PC-3 (cell line): Measurements from ENCODE around the gene BAZ1A. TPM values are rescaled to one million over a fixed set of nuclear protein-coding genes. Genes with fewer than 3 reads are reported as not detected.
A peak's percentile ranks its signal among the peaks of the same experiment; 100 is the strongest.

Experiments used
- ATAC-seq: fragments of 200-7000 bp; cut with Tn5 transposase; 2 replicates; pipeline ENCODE4 v1.9.1; 2020; ENCODE audit warnings: mild to moderate bottlenecking, moderate library complexity
- BruUV-seq: library from RNA; stranded (reverse); fragments of 400-500 nt; replicated peaks from 2 replicates; lab custom pipeline; 2021; lab: Mats Ljungman, UMichigan
- CTCF ChIA-PET: fragments of 300-600 bp; sonication (Branson Sonifier 250); formaldehyde crosslinking; loops from one replicate; lab custom pipeline; 2022; ENCODE audit warnings: antibody characterized with exemption; lab: Charles Lee
- POLR2A ChIA-PET: fragments of 300-600 bp; sonication (Branson Sonifier 250); formaldehyde crosslinking; loops from one replicate; lab custom pipeline; 2022; ENCODE audit warnings: antibody characterized with exemption; ENCODE audit not compliant: unreplicated experiment; lab: Charles Lee
- DNase-seq: peaks from one replicate; pipeline ENCODE4 v3.0.0-alpha.2; 2015
- H2AFZ ChIP-seq: fragments of 300-600 bp; sonication (generic); 2 replicates; pipeline ENCODE4 v1.6.0; 2016; ENCODE audit warnings: antibody characterized with exemption, low read length
- H3F3A ChIP-seq: fragments of 300-600 bp; sonication (generic); one replicate; pipeline ENCODE4 v1.6.0; 2017; ENCODE audit warnings: antibody characterized with exemption, low read length, control low read depth, mild to moderate bottlenecking; ENCODE audit not compliant: unreplicated experiment
- H3K27ac ChIP-seq: fragments of 300-600 bp; sonication (generic); 2 replicates; pipeline ENCODE4 v1.5.1; 2016; ENCODE audit warnings: mild to moderate bottlenecking, low read length
- H3K27me3 ChIP-seq: fragments of 300-600 bp; sonication (generic); 2 replicates; pipeline ENCODE4 v1.6.1; 2016; ENCODE audit warnings: low read length, mixed read lengths
- H3K36me3 ChIP-seq: fragments of 300-600 bp; sonication (generic); 2 replicates; pipeline ENCODE4 v1.6.1; 2016; ENCODE audit warnings: low read depth, mixed run types, low read length, mixed read lengths
- H3K4me1 ChIP-seq: fragments of 300-600 bp; sonication (generic); 2 replicates; pipeline ENCODE4 v1.5.1; 2016; ENCODE audit warnings: low read length; ENCODE audit not compliant: insufficient read depth
- H3K4me2 ChIP-seq: fragments of 300-600 bp; sonication (generic); 2 replicates; pipeline ENCODE4 v1.6.0; 2016; ENCODE audit warnings: low read length
- H3K4me3 ChIP-seq: fragments of 300-600 bp; sonication (generic); 2 replicates; pipeline ENCODE4 v1.5.1; 2016; ENCODE audit warnings: mild to moderate bottlenecking, low read length, mixed read lengths
- H3K79me2 ChIP-seq: fragments of 300-600 bp; sonication (generic); 2 replicates; pipeline ENCODE4 v1.6.1; 2017; ENCODE audit warnings: low read length, mixed read lengths
- H3K9ac ChIP-seq: fragments of 300-600 bp; sonication (generic); 2 replicates; pipeline ENCODE4 v1.6.0; 2016; ENCODE audit warnings: mild to moderate bottlenecking, low read length
- H3K9me2 ChIP-seq: fragments of 300-600 bp; sonication (generic); replicated peaks from 2 replicates; pipeline ENCODE4 v1.6.1; 2016; ENCODE audit warnings: mixed run types, low read length, mixed read lengths
- H3K9me3 ChIP-seq: fragments of 300-600 bp; sonication (generic); 2 replicates; pipeline ENCODE4 v1.6.1; 2016; ENCODE audit warnings: low read length, mixed read lengths
- H4K20me1 ChIP-seq: fragments of 300-600 bp; sonication (generic); 2 replicates; pipeline ENCODE4 v1.6.1; 2016; ENCODE audit warnings: low read length, mixed read lengths
- CTCF ChIP-seq: fragments of 300-600 bp; sonication (generic); conservative IDR thresholded peaks from 2 replicates; pipeline ENCODE4 v1.5.1; 2017; ENCODE audit warnings: antibody characterized with exemption, low read depth, mild to moderate bottlenecking, low read length
- EZH2 ChIP-seq: fragments of 300-600 bp; sonication (generic); IDR thresholded peaks from one replicate; pipeline ENCODE4 v1.6.1; 2017; ENCODE audit warnings: antibody characterized with exemption, mild to moderate bottlenecking, low read length; ENCODE audit not compliant: unreplicated experiment
- EZH2phosphoT487 ChIP-seq: fragments of 300-600 bp; sonication (generic); IDR thresholded peaks from 2 replicates; pipeline ENCODE4 v1.6.1; 2018; ENCODE audit warnings: mild to moderate bottlenecking, antibody characterized with exemption, low read length, borderline replicate concordance
- intact Hi-C: fragments of 100-400 bp; cut with micrococcal nuclease; formaldehyde crosslinking; loops from 2 replicates; pipeline ENCODE4 v1.9.0; 2023
- total RNA-seq: library from RNA; depleted of rRNA; stranded (reverse); fragments of >200 nt; gene quantifications from 2 replicates; pipeline ENCODE4 v1.2.3, GENCODE V29; 2014

BAZ1A gene
- total RNA-seq, 1 experiment from 2014 or later, result 24.7 TPM

DNA sequence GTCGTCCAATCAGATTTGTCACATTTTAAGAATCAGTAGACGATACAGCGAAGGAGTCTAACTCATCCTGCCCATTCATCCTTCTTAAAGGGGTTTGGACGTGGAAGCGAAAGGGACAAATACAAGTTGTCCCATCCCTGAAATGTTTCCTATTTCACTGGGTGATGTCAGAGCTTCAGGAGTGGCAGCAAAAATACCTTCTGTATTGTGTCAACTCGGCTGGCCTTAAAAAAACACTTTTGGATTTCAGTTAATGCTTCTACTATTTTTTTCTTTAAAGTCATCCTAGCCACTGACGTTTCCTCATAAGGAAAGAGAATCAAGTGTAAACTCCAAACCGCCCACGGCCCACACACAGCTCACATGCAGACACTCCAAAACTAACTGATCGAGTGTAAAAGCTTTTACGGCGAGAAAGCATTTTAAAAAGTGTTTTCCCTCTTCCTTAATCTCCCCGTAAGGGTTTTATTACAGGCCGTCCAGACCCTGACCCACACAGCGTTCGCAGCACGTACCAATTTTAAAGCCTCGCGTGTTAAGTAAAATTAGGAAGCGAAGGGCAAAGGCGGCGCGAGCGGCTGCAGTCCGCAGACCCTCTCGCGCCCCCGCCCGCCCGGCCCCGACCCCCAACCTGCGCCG lies 161.4 kb downstream of the BAZ1A start:
- Histone ChIP-seq H3K27ac (peak overlapping the region; percentile 51), H3K27me3 (no peaks in the 10 kb centered on the region), H4K20me1 (peaks cover 5% of the 10 kb centered on the region; the same call in 1 of the 2 replicates), H3K36me3 (peaks cover 8% of the 10 kb centered on the region; the same call in 1 of the 2 replicates), H3K9me3 (no peaks in the 10 kb centered on the region), H3K9ac (peak overlapping the region; percentile 84), H3K9me2 (no peaks in the 10 kb centered on the region), H2AFZ (peak overlapping the region; percentile 84), H3K4me3 (peak overlapping the region; percentile 89), H3K79me2 (peaks cover 36% of the 10 kb centered on the region), H3K4me2 (peak overlapping the region; percentile 78), H3F3A (no peaks in the 10 kb centered on the region), H3K4me1 (peaks cover 33% of the 10 kb centered on the region)
- peak; percentile 68 for DNase-seq
- ChIA-PET POLR2A (interaction anchor here (0.6 to 2.2 kb wide), 2 partner anchors 14 to 446 kb away, joined by 6 to 17 read pairs; no protein-coding TSS in a partner anchor), CTCF (interaction anchor here (1.2 kb wide), 1 partner anchor 9 kb away, joined by 4 read pairs; no protein-coding TSS in a partner anchor)
- no peak for TF ChIP-seq CTCF
- no peak for TF ChIP-seq EZH2phosphoT487
- TF ChIP-seq EZH2, result no peak
- TSS peak; percentile 66 for BruUV-seq
- intact Hi-C loops, result loop anchor here (1.0 kb wide), 1 partner anchor 13 kb away; no protein-coding TSS in a partner anchor
- peak; percentile 41 for ATAC-seq

DNA sequence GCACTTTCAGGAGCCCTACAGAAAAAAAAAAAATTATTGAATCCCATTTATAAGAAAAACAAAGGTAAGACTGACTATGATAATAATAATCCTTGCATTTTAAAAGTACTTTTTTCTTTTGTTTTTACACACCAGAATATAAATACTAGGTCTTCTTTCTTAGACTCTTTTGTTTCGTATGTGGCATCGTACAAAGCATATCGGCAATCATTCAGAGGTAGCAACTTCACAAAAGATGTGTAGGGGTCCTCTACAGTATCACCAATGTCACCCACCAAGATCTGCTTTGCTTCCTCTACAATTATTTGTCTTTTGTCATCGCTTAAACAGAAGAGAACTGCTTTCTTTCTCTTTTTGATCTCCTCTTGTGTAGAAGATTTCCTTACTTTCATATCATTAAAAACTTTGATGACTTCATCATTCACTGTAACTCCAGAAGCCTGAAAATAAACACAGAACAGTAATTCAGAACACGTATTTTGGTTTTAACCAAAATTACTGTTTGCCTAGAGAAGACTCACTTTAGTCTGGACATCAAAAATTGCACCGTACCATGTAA lies 162.0 kb downstream of the BAZ1A start:
- peaks cover 33% of the 10 kb centered on the region for H3K4me1 ChIP-seq
- TF ChIP-seq EZH2 (no peak), CTCF (no peak), EZH2phosphoT487 (no peak)
- peak overlapping the region; percentile 89 for H3K4me3 ChIP-seq
- peak overlapping the region; percentile 84 for H2AFZ ChIP-seq
- ChIA-PET CTCF (interaction anchor here (0.6 to 1.2 kb wide), 2 partner anchors 10 to 381 kb away, joined by 3 to 4 read pairs; no protein-coding TSS in a partner anchor), POLR2A (interaction anchor here (2.2 kb wide), 1 partner anchor 13 kb away, joined by 17 read pairs; no protein-coding TSS in a partner anchor)
- peaks cover 36% of the 10 kb centered on the region for H3K79me2 ChIP-seq
- BruUV-seq, result no TSS peak
- H3K9me3 ChIP-seq, result no peaks in the 10 kb centered on the region
- no peak for DNase-seq
- H3K9ac ChIP-seq, result peak overlapping the region; percentile 84
- H3K9me2 ChIP-seq, result no peaks in the 10 kb centered on the region
- peak overlapping the region; percentile 78 for H3K4me2 ChIP-seq
- intact Hi-C loops, result loop anchor here (1.0 kb wide), 1 partner anchor 13 kb away; no protein-coding TSS in a partner anchor
- no peaks in the 10 kb centered on the region for H3F3A ChIP-seq
- no peaks in the 10 kb centered on the region for H3K27me3 ChIP-seq
- peak overlapping the region; percentile 51; the same call in 1 of the 2 replicates for H3K27ac ChIP-seq
- no peak for ATAC-seq
- H4K20me1 ChIP-seq, result peaks cover 5% of the 10 kb centered on the region; the same call in 1 of the 2 replicates
- H3K36me3 ChIP-seq, result peaks cover 8% of the 10 kb centered on the region; the same call in 1 of the 2 replicates
